K562 (cell line): ENCODE results near the gene SATB2. TPM values are rescaled to one million over a fixed set of nuclear protein-coding genes. Genes with fewer than 3 reads are reported as not detected.

Source experiments
- ATAC-seq: fragments of 200-7000 bp; cut with Tn5 transposase; 3 replicates; pipeline ENCODE4 v1.9.1; 2020; ENCODE audit warnings: moderate library complexity
- BruUV-seq: library from RNA; stranded (reverse); fragments of 400-500 nt; replicated peaks from 2 replicates; lab custom pipeline; 2021; lab: Mats Ljungman, UMichigan
- CTCF ChIA-PET: fragments of 300-600 bp; formaldehyde crosslinking; extraction: SDS; loops from one replicate; lab custom pipeline; 2021; ENCODE audit warnings: low intra/inter-chr PET ratio; lab: Yijun Ruan, JAX
- POLR2A ChIA-PET: fragments of 300-600, 350-650 bp; sonication (Branson Sonifier 250); formaldehyde crosslinking; extraction: SDS; loops from one replicate; lab custom pipeline; 2021; ENCODE audit warnings: antibody characterized with exemption, inconsistent platforms; lab: Yijun Ruan, JAX
- DNase-seq, 4 experiments: peaks; one replicate each; pipeline versions ENCODE4 v3.0.0 to v3.0.0-alpha.2; 2011 to 2018; ENCODE audit warnings: low spot score in 3 of 4, mixed read lengths in 3 of 4; ENCODE audit errors: extremely low read depth in 1 of 4
- FAIRE-seq: peaks from 2 replicates; lab custom pipeline; 2011; peaks lifted over from hg19 to GRCh38; lab: Jason Lieb, UNC
- H2AFZ ChIP-seq: 2 replicates; pipeline ENCODE4 v1.6.0; 2011; ENCODE audit warnings: low read depth, low read length, control low read depth, inconsistent platforms
- H3K27ac ChIP-seq: fragments of 200-600 bp; 3 replicates; pipeline ENCODE4 v1.8.0; 2011; ENCODE audit warnings: low read depth, mild to moderate bottlenecking, control low read depth, inconsistent platforms, low read length, moderate library complexity, mixed read lengths; ENCODE audit errors: extremely low read depth
- H3K27me3 ChIP-seq, 2 experiments: fragments of 300-600 bp in 1 of 2; 2 replicates in 1 of 2; 3 replicates in 1 of 2; pipeline versions ENCODE4 v1.6.0 to v1.8.0; 2011; ENCODE audit warnings: inconsistent platforms in 2 of 2, low read length in 2 of 2, mild to moderate bottlenecking in 1 of 2, mixed read lengths in 1 of 2, moderate library complexity in 1 of 2; ENCODE audit not compliant: control insufficient read depth in 2 of 2, insufficient read depth in 2 of 2
- H3K36me3 ChIP-seq: fragments of 300-600 bp; 3 replicates; pipeline ENCODE4 v1.8.0; 2011; ENCODE audit warnings: mild to moderate bottlenecking, low read length, inconsistent platforms; ENCODE audit not compliant: control insufficient read depth, insufficient read depth
- H3K4me1 ChIP-seq, 2 experiments: fragments of 200-600 bp in 1 of 2; replicated peaks in 1 of 2; 2 replicates in 1 of 2; 3 replicates in 1 of 2; pipeline versions ENCODE4 v1.5.1 to v1.8.0; 2011; ENCODE audit warnings: inconsistent platforms in 2 of 2, low read length in 2 of 2, mild to moderate bottlenecking in 1 of 2, mixed read lengths in 1 of 2, moderate library complexity in 1 of 2; ENCODE audit not compliant: control insufficient read depth in 2 of 2, insufficient read depth in 2 of 2
- H3K4me2 ChIP-seq: 2 replicates; pipeline ENCODE4 v1.6.1; 2011; ENCODE audit warnings: low read length, control low read depth, inconsistent platforms, mixed read lengths; ENCODE audit not compliant: insufficient read depth
- H3K4me3 ChIP-seq: fragments of 200-600 bp; sonication (generic), shearing (Covaris generic); 2 replicates; pipeline ENCODE4 v1.5.1; 2016; ENCODE audit warnings: control low read depth, inconsistent platforms
- H3K79me2 ChIP-seq: fragments of 200-600 bp; 3 replicates; pipeline ENCODE4 v1.8.0; 2011; ENCODE audit warnings: low read length, inconsistent platforms; ENCODE audit not compliant: control insufficient read depth, insufficient read depth
- H3K9ac ChIP-seq, 2 experiments: 2 replicates each; pipeline versions ENCODE4 v1.6.0 to v1.6.1; 2011; ENCODE audit warnings: low read depth in 2 of 2, low read length in 2 of 2, control low read depth in 1 of 2, inconsistent platforms in 1 of 2, mild to moderate bottlenecking in 1 of 2, mixed read lengths in 1 of 2; ENCODE audit not compliant: insufficient read depth in 1 of 2
- H3K9me1 ChIP-seq: one replicate; pipeline ENCODE4 v1.6.0; 2011; ENCODE audit warnings: inconsistent platforms, mild to moderate bottlenecking, low read length, moderate library complexity; ENCODE audit not compliant: control insufficient read depth, insufficient read depth
- H3K9me3 ChIP-seq: replicated peaks from 2 replicates; pipeline ENCODE4 v1.5.1; 2011; ENCODE audit warnings: low read depth, low read length, inconsistent platforms; ENCODE audit not compliant: control insufficient read depth, insufficient read depth
- H4K20me1 ChIP-seq: replicated peaks from 2 replicates; pipeline ENCODE4 v1.6.1; 2011; ENCODE audit warnings: low read length, inconsistent platforms, mixed read lengths; ENCODE audit not compliant: control insufficient read depth, insufficient read depth
- ZFP30 ChIP-seq: fragments of 250-450 bp; sonication (Bioruptor Pico); IDR thresholded peaks from 2 replicates; pipeline ENCODE4 v1.8.0; 2022; ENCODE audit warnings: moderate library complexity, mild to moderate bottlenecking, inconsistent platforms, borderline replicate concordance
- ZNF24 ChIP-seq: fragments of 450-650 bp; IDR thresholded peaks from 2 replicates; pipeline ENCODE4 v1.6.1; 2016
- WGBS: fragments of 100-300 bp; shearing (Covaris generic); methylation state at CpG from one replicate; pipeline ENCODE4 v1.1.6; 2016; ENCODE audit warnings: low coverage, mixed read lengths; ENCODE audit not compliant: insufficient coverage; ENCODE audit errors: missing lambda C conversion rate; 5-methylcytosine and 5-hydroxymethylcytosine counted together
- in situ Hi-C: fragments of 300-500 bp; cut with MboI; formaldehyde crosslinking; loops from 4 replicates; pipeline ENCODE4 v1.15.0; 2018; ENCODE audit warnings: inconsistent platforms, mixed read lengths
- intact Hi-C: fragments of 100-400 bp; cut with micrococcal nuclease; formaldehyde crosslinking; loops from 2 replicates; pipeline ENCODE4 v1.14.2; 2022
- polyA plus RNA-seq, 8 experiments: library from polyadenylated mRNA; depleted of rRNA in 4 of 8; stranded (reverse) in 5 of 8; unstranded in 3 of 8; fragments of >200 nt; fragmentation: Nextera tagmentation in 2 of 8; fragmentation: Illumina TruSeq in 1 of 8; extraction: Ambion mirVana in 2 of 8; extraction: Trizol in 1 of 8; gene quantifications; 2 replicates each; pipeline versions ENCODE4 v1.2.1 to v1.2.3, GENCODE V29; 2011 to 2014; ENCODE audit warnings: inconsistent platforms in 1 of 8, missing spikeins in 1 of 8
- total RNA-seq, 7 experiments: library from RNA; depleted of rRNA in 6 of 7; stranded (reverse); fragments of >200 nt in 6 of 7; fragmentation: Illumina TruSeq in 2 of 7; extraction: Trizol in 2 of 7; gene quantifications; 2 replicates each; pipeline versions ENCODE4 v1.2.1 to v1.2.3, GENCODE V29; 2011 to 2021; ENCODE audit warnings: low replicate concordance in 1 of 7
- TF ChIP-seq, protein P1 (sequence below): sonication (generic); formaldehyde crosslinking; IDR thresholded peaks from 2 replicates; pipeline ENCODE4 v1.8.0; 2022; ENCODE audit warnings: missing genetic modification reagents, mild to moderate bottlenecking, moderate library complexity, borderline replicate concordance
- TF ChIP-seq, protein P2 (sequence below): fragments of 250-450 bp; sonication (Bioruptor Pico); IDR thresholded peaks from 2 replicates; pipeline ENCODE4 v1.9.0; 2021; ENCODE audit warnings: mild to moderate bottlenecking, inconsistent platforms

SATB2 gene
- total and polyA plus RNA-seq, 9 of the 15 experiments (the other 6 are each of a cell fraction or from before 2014, with no cell fraction given) = 4.5 to 34.0 (median 15.1) TPM

DNA sequence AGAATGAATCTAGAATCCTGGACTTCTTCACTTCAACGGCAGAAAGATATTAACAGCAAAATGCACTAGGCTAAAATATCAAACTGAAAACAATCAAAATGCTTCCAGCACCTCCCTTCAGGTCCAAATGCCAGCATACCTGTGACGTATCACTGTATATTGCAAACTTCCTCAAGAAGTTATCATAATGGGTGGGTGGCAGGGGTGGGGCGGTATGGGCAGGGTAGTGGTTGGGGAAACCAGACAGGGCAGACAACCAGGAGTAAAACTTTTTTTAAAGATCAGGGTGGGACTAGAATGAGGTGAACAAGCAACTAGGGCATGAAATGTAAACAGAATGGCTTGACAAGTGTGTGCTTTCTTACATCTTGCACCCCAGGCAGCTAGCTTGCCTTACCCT is 140.9 kb downstream of the SATB2 start:
- ATAC-seq (no peak), FAIRE-seq (no peak), DNase-seq (no peak)
- Histone ChIP-seq H3K79me2 (no peaks in the 10 kb centered on the region), H3K27ac (no peak overlapping the region), H2AFZ (no peak overlapping the region), H3K4me2 (no peak overlapping the region), H3K27me3 (no peaks in the 10 kb centered on the region), H3K4me3 (no peak overlapping the region), H4K20me1 (no peaks in the 10 kb centered on the region), H3K36me3 (peaks cover 81% of the 10 kb centered on the region), H3K9me3 (no peaks in the 10 kb centered on the region), H3K9ac (no peak overlapping the region), H3K9me1 (no peaks in the 10 kb centered on the region), H3K4me1 (no peaks in the 10 kb centered on the region)
- no TSS peak for BruUV-seq
- TF ChIP-seq ZNF24 (no peak), ZFP30 (CRISPR knock-in tag) (no peak)
- TF ChIP-seq, protein P1, sequence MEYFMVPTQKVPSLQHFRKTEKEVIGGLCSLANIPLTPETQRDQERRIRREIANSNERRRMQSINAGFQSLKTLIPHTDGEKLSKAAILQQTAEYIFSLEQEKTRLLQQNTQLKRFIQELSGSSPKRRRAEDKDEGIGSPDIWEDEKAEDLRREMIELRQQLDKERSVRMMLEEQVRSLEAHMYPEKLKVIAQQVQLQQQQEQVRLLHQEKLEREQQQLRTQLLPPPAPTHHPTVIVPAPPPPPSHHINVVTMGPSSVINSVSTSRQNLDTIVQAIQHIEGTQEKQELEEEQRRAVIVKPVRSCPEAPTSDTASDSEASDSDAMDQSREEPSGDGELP (CRISPR knock-in tag) = no peak
- TF ChIP-seq, protein P2, sequence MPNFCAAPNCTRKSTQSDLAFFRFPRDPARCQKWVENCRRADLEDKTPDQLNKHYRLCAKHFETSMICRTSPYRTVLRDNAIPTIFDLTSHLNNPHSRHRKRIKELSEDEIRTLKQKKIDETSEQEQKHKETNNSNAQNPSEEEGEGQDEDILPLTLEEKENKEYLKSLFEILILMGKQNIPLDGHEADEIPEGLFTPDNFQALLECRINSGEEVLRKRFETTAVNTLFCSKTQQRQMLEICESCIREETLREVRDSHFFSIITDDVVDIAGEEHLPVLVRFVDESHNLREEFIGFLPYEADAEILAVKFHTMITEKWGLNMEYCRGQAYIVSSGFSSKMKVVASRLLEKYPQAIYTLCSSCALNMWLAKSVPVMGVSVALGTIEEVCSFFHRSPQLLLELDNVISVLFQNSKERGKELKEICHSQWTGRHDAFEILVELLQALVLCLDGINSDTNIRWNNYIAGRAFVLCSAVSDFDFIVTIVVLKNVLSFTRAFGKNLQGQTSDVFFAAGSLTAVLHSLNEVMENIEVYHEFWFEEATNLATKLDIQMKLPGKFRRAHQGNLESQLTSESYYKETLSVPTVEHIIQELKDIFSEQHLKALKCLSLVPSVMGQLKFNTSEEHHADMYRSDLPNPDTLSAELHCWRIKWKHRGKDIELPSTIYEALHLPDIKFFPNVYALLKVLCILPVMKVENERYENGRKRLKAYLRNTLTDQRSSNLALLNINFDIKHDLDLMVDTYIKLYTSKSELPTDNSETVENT (CRISPR knock-in tag) = no peak
- in situ Hi-C loops = no loop called here
- intact Hi-C loops = no loop called here
- POLR2A ChIA-PET = no interaction called here
- CTCF ChIA-PET = no interaction called here
- 97% methylated on average over 3 of the region's 3 CpGs for WGBS
